Measurements from ENCODE around the gene UBE2G2.

Gene UBE2G2

GRCh38 chr21:44784810-44785209, 16.8 kb downstream of the UBE2G2 start:
- DNase-seq: no peak

GRCh38 chr21:44783020-44783696, 18.5 kb downstream of the UBE2G2 start:
- no peak for DNase-seq

- no peak for DNase-seq
Measured at GRCh38 chr21:44780767-44781459, 20.7 kb downstream of the UBE2G2 start.

- DNase-seq: no peak
Measured at GRCh38 chr21:44780137-44780502, 21.5 kb downstream of the UBE2G2 start.

GRCh38 chr21:44779417-44780136, 22.0 kb downstream of the UBE2G2 start:
- DNase-seq: no peak

GRCh38 chr21:44778983-44779382, 22.6 kb downstream of the UBE2G2 start:
- no peak for DNase-seq

GRCh38 chr21:44778499-44778911, 23.1 kb downstream of the UBE2G2 start:
- no peak for DNase-seq

GRCh38 chr21:44778094-44778493, 23.5 kb downstream of the UBE2G2 start:
- DNase-seq: no peak

GRCh38 chr21:44774972-44775371, 26.6 kb downstream of the UBE2G2 start:
- DNase-seq: no peak

GRCh38 chr21:44773291-44773932, 28.2 kb downstream of the UBE2G2 start:
- DNase-seq: no peak

- DNase-seq: no peak
Measured at GRCh38 chr21:44771896-44772525, 29.6 kb downstream of the UBE2G2 start.

- DNase-seq: no peak
Measured at GRCh38 chr21:44767834-44768831, 33.5 kb downstream of the UBE2G2 start.

- DNase-seq: no peak
Measured at GRCh38 chr21:44766818-44767354, 34.7 kb downstream of the UBE2G2 start.

GRCh38 chr21:44766014-44766817, 35.4 kb downstream of the UBE2G2 start:
- no peak for DNase-seq

GRCh38 chr21:44765231-44766013, 36.2 kb downstream of the UBE2G2 start:
- peak in 1 of 2 donors; percentile 59 for DNase-seq

- DNase-seq: no peak
Measured at GRCh38 chr21:44764319-44765230, 37.0 kb downstream of the UBE2G2 start.

- DNase-seq: no peak
Measured at GRCh38 chr21:44763451-44764318, 37.9 kb downstream of the UBE2G2 start.

GRCh38 chr21:44763050-44763378, 38.6 kb downstream of the UBE2G2 start:
- DNase-seq: no peak
